HCT116 (cell line): ENCODE results near the gene FLG2.

ENCODE experiments used
- CTCF ChIP-seq, 3 experiments: fragments of 200-600 bp in 1 of 3; sonication (generic) in 1 of 3; IDR thresholded peaks in 2 of 3; conservative IDR thresholded peaks in 1 of 3; 2 replicates each; pipeline ENCODE4 v1.5.1; 2012 to 2017; ENCODE audit warnings: low read depth in 2 of 3, low read length in 2 of 3, antibody characterized with exemption in 1 of 3, borderline replicate concordance in 1 of 3, control low read depth in 1 of 3, mild to moderate bottlenecking in 1 of 3, mixed read lengths in 1 of 3, mixed run types in 1 of 3, moderate library complexity in 1 of 3; ENCODE audit not compliant: insufficient read depth in 1 of 3
- EZH2 ChIP-seq: fragments of 200-600 bp; sonication (generic); IDR thresholded peaks from 2 replicates; pipeline ENCODE4 v1.6.1; 2017; ENCODE audit warnings: antibody characterized with exemption, mixed run types
- EZH2phosphoT487 ChIP-seq: fragments of 200-600 bp; IDR thresholded peaks from 2 replicates; pipeline ENCODE4 v1.6.1; 2018; ENCODE audit warnings: antibody characterized with exemption, borderline replicate concordance
- FOSL1 ChIP-seq: IDR thresholded peaks from 2 replicates; pipeline ENCODE4 v1.6.1; 2012; ENCODE audit warnings: low read depth
- MAX ChIP-seq: IDR thresholded peaks from 2 replicates; pipeline ENCODE4 v1.6.1; 2012
- POLR2A ChIP-seq: IDR thresholded peaks from 2 replicates; pipeline ENCODE4 v1.7.0; 2011; ENCODE audit warnings: borderline replicate concordance; ENCODE audit not compliant: insufficient read depth, insufficient read length; ENCODE audit errors: extremely low read depth
- POLR2AphosphoS5 ChIP-seq: IDR thresholded peaks from 2 replicates; pipeline ENCODE4 v1.6.1; 2011; ENCODE audit warnings: mild to moderate bottlenecking, low read depth, low read length, moderate library complexity
- REST ChIP-seq: IDR thresholded peaks from 2 replicates; pipeline ENCODE4 v1.6.1; 2012; ENCODE audit warnings: low read depth
- SP1 ChIP-seq: IDR thresholded peaks from 2 replicates; pipeline ENCODE4 v1.6.1; 2012; ENCODE audit warnings: low read depth
- SRF ChIP-seq: IDR thresholded peaks from 2 replicates; pipeline ENCODE4 v1.6.1; 2012; ENCODE audit warnings: low read depth
- TCF7L2 ChIP-seq: IDR thresholded peaks from 2 replicates; pipeline ENCODE4 v1.7.0; 2011; ENCODE audit warnings: borderline replicate concordance, inconsistent platforms; ENCODE audit not compliant: insufficient read depth, insufficient read length; ENCODE audit errors: extremely low read depth
- ZBTB33 ChIP-seq: IDR thresholded peaks from 2 replicates; pipeline ENCODE4 v1.6.1; 2011; ENCODE audit warnings: mild to moderate bottlenecking, low read length, moderate library complexity; ENCODE audit not compliant: insufficient replicate concordance; ENCODE audit errors: extremely low read depth
- ZFX ChIP-seq: fragments of 450-650 bp; IDR thresholded peaks from 2 replicates; pipeline ENCODE4 v1.6.1; 2017
- ZNF274 ChIP-seq: fragments of 200-500 bp; sonication (Bioruptor generic); IDR thresholded peaks from 2 replicates; pipeline ENCODE4 v1.6.1; 2014; ENCODE audit warnings: mild to moderate bottlenecking, low read depth, low read length, inconsistent platforms

- TF ChIP-seq CTCF (IDR thresholded peaks at IDR 0.05 in 2 of 3, conservative IDR thresholded peaks at IDR 0.05 in 1 of 3; ENCODE audit: borderline replicate concordance in 1 of 3, insufficient read depth in 1 of 3, low read depth in 2 of 3, low read length in 2 of 3) (peak in 1 of 3 experiments; percentile 16; a peak in 1 of 6 replicates), EZH2 (no peak), EZH2phosphoT487 (no peak), ZFX (no peak), POLR2AphosphoS5 (no peak), ZNF274 (no peak), FOSL1 (no peak), SP1 (no peak), POLR2A (no peak), MAX (no peak), TCF7L2 (no peak), ZBTB33 (no peak), SRF (no peak), REST (no peak)
Observed at GRCh38 chr1:152408664-152409063, 48.9 kb upstream of the FLG2 start.
